ENCODE results near the gene ZBTB34. TPM values are rescaled to one million over a fixed set of nuclear protein-coding genes. Genes with fewer than 3 reads are reported as not detected.

Gene ZBTB34
- total and polyA plus RNA-seq, 2 donors from 2014 or later: 2.5 to 12.5 TPM

DNA sequence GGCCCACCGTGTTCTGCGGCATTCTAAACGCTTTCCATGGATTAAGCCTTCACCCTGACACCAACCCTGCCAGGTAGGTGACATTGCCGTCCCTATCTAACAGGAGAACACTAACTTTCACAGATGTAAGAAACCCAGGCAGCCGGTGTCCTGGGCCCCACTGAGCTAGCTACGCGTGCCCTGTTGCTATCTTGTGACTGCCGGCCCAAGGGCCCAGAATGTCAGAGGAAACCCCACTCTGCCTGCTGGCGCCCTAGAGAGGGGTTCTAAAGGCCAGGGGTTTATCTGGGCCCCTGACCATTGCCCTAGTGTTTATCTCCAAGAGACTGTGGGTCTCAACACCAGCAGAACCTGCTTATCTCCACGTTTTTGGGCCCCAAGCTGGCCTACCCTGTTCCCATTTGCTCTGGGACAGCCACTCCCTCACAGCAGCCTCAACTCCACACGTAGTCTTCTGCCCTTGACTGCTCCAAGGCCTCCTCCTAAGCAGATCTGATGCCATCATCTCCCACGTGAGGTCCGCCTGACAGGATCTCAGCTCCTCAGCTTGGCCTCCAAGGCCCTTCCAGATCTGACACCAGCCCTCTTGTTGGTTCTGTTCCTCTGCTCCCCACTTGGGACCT lies 18.1 kb upstream of the ZBTB34 start:
- H3K9me3 ChIP-seq (ENCODE audit: control insufficient read depth in 2 of 3, insufficient read depth in 1 of 3, low read length in 3 of 3): no peaks in the 10 kb centered on the region
- FAIRE-seq (no peak), DNase-seq (no peak)
- peak overlapping the region in 1 of 3 donors; percentile 39 for H3K4me3 ChIP-seq (ENCODE audit: low read length in 3 of 3)
- intact Hi-C loops (cut with DNase I): no loop called here
- H3K9ac ChIP-seq (ENCODE audit: low read length in 3 of 3): no peak overlapping the region
- no peaks in the 10 kb centered on the region for H3K4me1 ChIP-seq (ENCODE audit: control insufficient read depth in 2 of 3, insufficient read depth in 2 of 3, low read depth in 1 of 3, low read length in 3 of 3)
- H3K27me3 ChIP-seq (ENCODE audit: control insufficient read depth, insufficient read depth, low read length): no peaks in the 10 kb centered on the region
- peaks cover 0 to 2% (median 0%) of the 10 kb centered on the region in 3 donors for H3K36me3 ChIP-seq (ENCODE audit: control insufficient read depth in 2 of 3, insufficient read depth in 3 of 3, low read length in 3 of 3)
- TF ChIP-seq, protein P1, sequence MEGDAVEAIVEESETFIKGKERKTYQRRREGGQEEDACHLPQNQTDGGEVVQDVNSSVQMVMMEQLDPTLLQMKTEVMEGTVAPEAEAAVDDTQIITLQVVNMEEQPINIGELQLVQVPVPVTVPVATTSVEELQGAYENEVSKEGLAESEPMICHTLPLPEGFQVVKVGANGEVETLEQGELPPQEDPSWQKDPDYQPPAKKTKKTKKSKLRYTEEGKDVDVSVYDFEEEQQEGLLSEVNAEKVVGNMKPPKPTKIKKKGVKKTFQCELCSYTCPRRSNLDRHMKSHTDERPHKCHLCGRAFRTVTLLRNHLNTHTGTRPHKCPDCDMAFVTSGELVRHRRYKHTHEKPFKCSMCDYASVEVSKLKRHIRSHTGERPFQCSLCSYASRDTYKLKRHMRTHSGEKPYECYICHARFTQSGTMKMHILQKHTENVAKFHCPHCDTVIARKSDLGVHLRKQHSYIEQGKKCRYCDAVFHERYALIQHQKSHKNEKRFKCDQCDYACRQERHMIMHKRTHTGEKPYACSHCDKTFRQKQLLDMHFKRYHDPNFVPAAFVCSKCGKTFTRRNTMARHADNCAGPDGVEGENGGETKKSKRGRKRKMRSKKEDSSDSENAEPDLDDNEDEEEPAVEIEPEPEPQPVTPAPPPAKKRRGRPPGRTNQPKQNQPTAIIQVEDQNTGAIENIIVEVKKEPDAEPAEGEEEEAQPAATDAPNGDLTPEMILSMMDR (IDR thresholded peaks at IDR 0.05; ENCODE audit: borderline replicate concordance, extremely low read depth, insufficient read depth): no peak
- H3K27ac ChIP-seq (ENCODE audit: low read depth in 2 of 2, low read length in 2 of 2): no peak overlapping the region

DNA sequence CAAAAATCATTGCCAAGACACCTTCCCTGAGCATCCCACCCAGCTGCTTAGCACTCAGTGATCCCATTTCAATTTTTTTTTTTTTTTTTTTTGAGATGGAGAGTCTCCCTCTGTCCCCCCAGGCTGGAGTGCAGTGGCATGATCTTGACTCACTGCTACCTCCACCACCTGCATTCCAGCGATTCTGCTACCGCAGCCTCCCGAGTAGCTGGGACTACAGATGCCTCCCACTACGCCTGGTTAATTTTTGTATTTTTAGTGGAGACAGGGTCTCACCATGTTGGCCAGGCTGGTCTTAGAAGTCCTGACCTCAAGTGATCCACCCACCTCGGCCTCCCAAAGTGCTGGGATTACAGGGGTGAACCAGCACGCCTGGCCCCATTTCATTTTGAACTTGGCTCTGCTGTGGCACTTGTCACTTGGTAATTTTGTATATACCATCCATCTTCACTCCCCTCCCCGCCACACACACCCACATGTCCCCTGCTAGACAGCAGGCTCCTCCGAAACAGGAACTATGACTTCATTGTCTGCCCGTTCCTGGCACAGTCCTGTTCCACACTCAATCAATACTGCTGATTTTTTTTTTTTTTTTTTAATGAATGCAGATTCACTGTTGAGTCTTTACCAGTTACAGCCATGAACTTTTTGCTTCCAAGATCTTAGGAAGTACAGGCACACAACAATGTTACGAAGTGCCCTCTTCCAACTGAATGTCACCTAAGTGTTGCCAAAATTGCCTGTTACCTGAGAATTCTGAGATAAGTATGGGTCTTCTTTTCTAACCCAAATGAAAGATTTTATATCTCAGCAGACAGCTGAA lies 17.3 kb upstream of the ZBTB34 start:
- Histone ChIP-seq H3K27ac (ENCODE audit: low read depth in 2 of 2, low read length in 2 of 2) (no peak overlapping the region), H3K4me1 (ENCODE audit: control insufficient read depth in 2 of 3, insufficient read depth in 2 of 3, low read depth in 1 of 3, low read length in 3 of 3) (no peaks in the 10 kb centered on the region), H3K9ac (ENCODE audit: low read length in 3 of 3) (no peak overlapping the region), H3K9me3 (ENCODE audit: control insufficient read depth in 2 of 3, insufficient read depth in 1 of 3, low read length in 3 of 3) (no peaks in the 10 kb centered on the region), H3K4me3 (ENCODE audit: low read length in 3 of 3) (peak overlapping the region in 1 of 3 donors; percentile 39), H3K27me3 (ENCODE audit: control insufficient read depth, insufficient read depth, low read length) (no peaks in the 10 kb centered on the region), H3K36me3 (ENCODE audit: control insufficient read depth in 2 of 3, insufficient read depth in 3 of 3, low read length in 3 of 3) (peaks cover 0 to 2% (median 0%) of the 10 kb centered on the region in 3 donors)
- FAIRE-seq: no peak
- TF ChIP-seq, protein P1 (IDR thresholded peaks at IDR 0.05; ENCODE audit: borderline replicate concordance, extremely low read depth, insufficient read depth): no peak
- intact Hi-C loops (cut with DNase I): no loop called here
- DNase-seq: no peak

DNA sequence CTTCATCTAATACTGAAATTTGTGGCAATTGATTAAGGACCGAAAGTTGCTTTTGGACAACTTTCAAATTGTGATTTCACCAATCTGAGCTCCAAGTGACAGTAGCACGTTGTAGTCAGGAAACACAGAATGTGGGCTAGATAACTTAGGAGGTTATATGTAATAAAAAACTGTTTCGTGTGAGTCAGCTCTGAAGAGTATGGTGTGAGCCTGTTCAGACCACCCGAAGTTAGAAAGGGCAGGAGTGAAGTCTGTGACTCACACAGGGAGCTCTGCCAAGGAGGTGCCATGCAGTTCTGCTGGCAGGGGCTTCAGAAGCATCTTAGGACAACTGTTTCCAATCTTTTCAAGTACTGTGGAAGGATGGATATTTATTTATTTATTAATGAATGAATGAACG lies 16.4 kb upstream of the ZBTB34 start:
- no peak overlapping the region for H3K27ac ChIP-seq (ENCODE audit: low read depth in 2 of 2, low read length in 2 of 2)
- H3K27me3 ChIP-seq (ENCODE audit: control insufficient read depth, insufficient read depth, low read length): no peaks in the 10 kb centered on the region
- FAIRE-seq (no peak), DNase-seq (no peak)
- H3K9ac ChIP-seq (ENCODE audit: low read length in 3 of 3): no peak overlapping the region
- H3K9me3 ChIP-seq (ENCODE audit: control insufficient read depth in 2 of 3, insufficient read depth in 1 of 3, low read length in 3 of 3): no peaks in the 10 kb centered on the region
- TF ChIP-seq, protein P1 (IDR thresholded peaks at IDR 0.05; ENCODE audit: borderline replicate concordance, extremely low read depth, insufficient read depth): no peak
- intact Hi-C loops (cut with DNase I): no loop called here
- H3K4me3 ChIP-seq (ENCODE audit: low read length in 3 of 3): peak overlapping the region in 1 of 3 donors; percentile 39
- no peaks in the 10 kb centered on the region for H3K36me3 ChIP-seq (ENCODE audit: control insufficient read depth in 2 of 3, insufficient read depth in 3 of 3, low read length in 3 of 3)
- H3K4me1 ChIP-seq (ENCODE audit: control insufficient read depth in 2 of 3, insufficient read depth in 2 of 3, low read depth in 1 of 3, low read length in 3 of 3): no peaks in the 10 kb centered on the region

Measured in kidney (tissue), 14 donors.